Measurements from ENCODE around the gene PRKCA. TPM values are rescaled to one million over a fixed set of nuclear protein-coding genes. Genes with fewer than 3 reads are reported as not detected.

The PRKCA gene
- total and polyA plus RNA-seq, 2 of the 13 experiments (the other 11 are each of a cell fraction or from before 2014, with no cell fraction given), result 18.5 to 21.5 TPM

GRCh38 chr17:66582373-66583111 lies 280.1 kb downstream of the PRKCA start (continued):
- no peak for TF ChIP-seq ARID2 (CRISPR knock-in tag; IDR thresholded peaks at IDR 0.05; ENCODE audit: borderline replicate concordance)

DNA sequence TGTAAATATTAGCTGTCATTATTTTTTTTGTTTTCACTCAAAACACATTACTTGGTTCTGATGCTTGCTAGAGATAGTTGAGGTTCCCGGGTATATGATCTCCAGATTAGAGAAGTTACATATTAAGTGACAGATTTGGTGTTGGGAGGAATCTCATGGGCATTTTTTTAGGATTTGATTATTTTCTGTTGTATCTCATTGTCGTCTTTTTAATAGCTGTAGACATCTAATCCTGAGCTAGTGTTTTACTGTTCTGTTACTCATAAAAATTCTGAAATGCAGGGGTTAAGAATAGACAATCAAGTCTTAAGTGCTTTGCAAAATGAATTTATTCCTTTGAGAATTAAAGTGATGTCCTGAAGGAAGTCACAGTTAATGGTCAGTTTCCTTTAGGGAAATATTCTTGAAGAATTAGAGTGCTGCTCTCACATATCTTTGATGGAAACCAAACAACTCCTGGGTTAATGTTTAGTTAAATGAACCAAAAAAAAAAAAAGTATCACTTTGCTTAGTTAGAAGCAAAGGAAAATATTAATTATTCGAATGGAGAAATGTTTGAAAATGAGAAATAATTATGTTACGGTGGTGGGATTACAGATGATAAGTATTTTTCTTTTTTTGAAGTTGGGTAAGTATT lies 280.8 kb downstream of the PRKCA start:
- TF ChIP-seq POGZ (CRISPR knock-in tag; IDR thresholded peaks at IDR 0.05) (0 out of 2 replicates have a peak, but pooled peaks have one; percentile 6), ZMYM3 (CRISPR knock-in tag; IDR thresholded peaks at IDR 0.05) (no peak), CREB1 (IDR thresholded peaks at IDR 0.05) (no peak), CREB1 (CRISPR knock-in tag; IDR thresholded peaks at IDR 0.05) (0 out of 2 replicates have a peak, but pooled peaks have one; percentile 26), ZNF180 (CRISPR knock-in tag; IDR thresholded peaks at IDR 0.05; ENCODE audit: borderline replicate concordance, low read depth) (no peak), ZNF772 (CRISPR knock-in tag; IDR thresholded peaks at IDR 0.05) (no peak)
- TF ChIP-seq, protein P1, sequence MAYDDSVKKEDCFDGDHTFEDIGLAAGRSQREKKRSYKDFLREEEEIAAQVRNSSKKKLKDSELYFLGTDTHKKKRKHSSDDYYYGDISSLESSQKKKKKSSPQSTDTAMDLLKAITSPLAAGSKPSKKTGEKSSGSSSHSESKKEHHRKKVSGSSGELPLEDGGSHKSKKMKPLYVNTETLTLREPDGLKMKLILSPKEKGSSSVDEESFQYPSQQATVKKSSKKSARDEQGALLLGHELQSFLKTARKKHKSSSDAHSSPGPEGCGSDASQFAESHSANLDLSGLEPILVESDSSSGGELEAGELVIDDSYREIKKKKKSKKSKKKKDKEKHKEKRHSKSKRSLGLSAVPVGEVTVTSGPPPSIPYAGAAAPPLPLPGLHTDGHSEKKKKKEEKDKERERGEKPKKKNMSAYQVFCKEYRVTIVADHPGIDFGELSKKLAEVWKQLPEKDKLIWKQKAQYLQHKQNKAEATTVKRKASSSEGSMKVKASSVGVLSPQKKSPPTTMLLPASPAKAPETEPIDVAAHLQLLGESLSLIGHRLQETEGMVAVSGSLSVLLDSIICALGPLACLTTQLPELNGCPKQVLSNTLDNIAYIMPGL (CRISPR knock-in tag; IDR thresholded peaks at IDR 0.05; ENCODE audit: borderline replicate concordance in 1 of 2, low read depth in 1 of 2), result no peak
- no peak for DNase-seq (ENCODE audit: low spot score)
- peaks cover 39% of the 10 kb centered on the region for H3K4me1 ChIP-seq (ENCODE audit: insufficient read depth, low read length)
- H3K27ac ChIP-seq (ENCODE audit: extremely low read length, insufficient read depth, low read length), result no peak overlapping the region
- no peak overlapping the region for H3K4me3 ChIP-seq (replicated peaks in 1 of 3; ENCODE audit: insufficient read depth in 1 of 3, low read depth in 2 of 3, low read length in 3 of 3)
- POLR2A ChIA-PET, result no interaction called here
- ATAC-seq, result no peak
- in situ Hi-C loops (cut with HindIII; ENCODE audit: extremely low pct_ligation_motif_present, low pct_unique_long_range_greater_than_20kb) (no loop called here), intact Hi-C loops (cut with micrococcal nuclease; ENCODE audit: unreplicated experiment) (no loop called here)
- H3K9me3 ChIP-seq (ENCODE audit: low read length), result no peaks in the 10 kb centered on the region
- H3K27me3 ChIP-seq (ENCODE audit: control insufficient read depth in 1 of 2, insufficient read depth in 2 of 2, low read length in 2 of 2), result no peaks in the 10 kb centered on the region
- no peaks in the 10 kb centered on the region for H4K20me1 ChIP-seq (ENCODE audit: insufficient read depth, low read length)
- no peak overlapping the region for H3K9ac ChIP-seq (ENCODE audit: insufficient read depth, low read depth, low read length)
- BruUV-seq (replicated peaks), result no TSS peak
- no peak overlapping the region for H2AFZ ChIP-seq (ENCODE audit: low read length)
- no peaks in the 10 kb centered on the region; a peak in 1 of 5 replicates for H3K36me3 ChIP-seq (replicated peaks in 1 of 2; ENCODE audit: control insufficient read depth in 1 of 2, insufficient read depth in 2 of 2, low read length in 2 of 2)
- no peaks in the 10 kb centered on the region for H3K79me2 ChIP-seq (ENCODE audit: insufficient read depth, low read length)
- CTCF ChIA-PET (ENCODE audit: low intra/inter-chr PET ratio, low total read pairs), result no interaction called here
- whole genome bisulfite sequencing (ENCODE audit: low lambda C conversion rate), result 73% methylated on average over 4 of the region's 4 CpGs
- no peak overlapping the region for H3K4me2 ChIP-seq (ENCODE audit: low read depth, low read length)
- FAIRE-seq, result no peak

All from HepG2 (cell line).